Osteocyte (in vitro differentiated cells): Measurements from ENCODE around the gene AHNAK2. TPM values are rescaled to one million over a fixed set of nuclear protein-coding genes. Genes with fewer than 3 reads are reported as not detected.

Experiments
- DNase-seq: peaks from one replicate; pipeline ENCODE4 v3.0.0; 2021; ENCODE audit warnings: mixed read lengths; ENCODE audit not compliant: unreplicated experiment; ENCODE audit errors: extremely low spot score
- H3K27ac Mint-ChIP-seq: one replicate; pipeline ENCODE4 v1.8.0; 2021; ENCODE audit warnings: mild to moderate bottlenecking, mixed read lengths; ENCODE audit not compliant: unreplicated experiment
- H3K27me3 Mint-ChIP-seq: one replicate; pipeline ENCODE4 v1.8.0; 2021; ENCODE audit warnings: mixed read lengths; ENCODE audit not compliant: unreplicated experiment
- H3K36me3 Mint-ChIP-seq: one replicate; pipeline ENCODE4 v1.8.0; 2021; ENCODE audit warnings: mixed read lengths; ENCODE audit not compliant: unreplicated experiment
- H3K4me1 Mint-ChIP-seq: one replicate; pipeline ENCODE4 v1.8.0; 2021; ENCODE audit warnings: mixed read lengths; ENCODE audit not compliant: unreplicated experiment
- H3K4me3 Mint-ChIP-seq: one replicate; pipeline ENCODE4 v1.8.0; 2021; ENCODE audit warnings: mild to moderate bottlenecking, moderate library complexity, mixed read lengths; ENCODE audit not compliant: unreplicated experiment
- H3K9me3 Mint-ChIP-seq: one replicate; pipeline ENCODE4 v1.8.0; 2021; ENCODE audit warnings: mixed read lengths; ENCODE audit not compliant: unreplicated experiment
- total RNA-seq: library from RNA; stranded (reverse); gene quantifications from 2 replicates; pipeline ENCODE4 v1.2.1, GENCODE V29; 2021
- TF ChIP-seq, protein P1 (sequence below): fragments of 200-600 bp; sonication (generic); IDR thresholded peaks from 2 replicates; pipeline ENCODE4 v1.5.0; 2021; ENCODE audit warnings: antibody characterized with exemption, mild to moderate bottlenecking, moderate library complexity

Gene AHNAK2
- total RNA-seq, 1 donor from 2014 or later, result 145 TPM

DNA sequence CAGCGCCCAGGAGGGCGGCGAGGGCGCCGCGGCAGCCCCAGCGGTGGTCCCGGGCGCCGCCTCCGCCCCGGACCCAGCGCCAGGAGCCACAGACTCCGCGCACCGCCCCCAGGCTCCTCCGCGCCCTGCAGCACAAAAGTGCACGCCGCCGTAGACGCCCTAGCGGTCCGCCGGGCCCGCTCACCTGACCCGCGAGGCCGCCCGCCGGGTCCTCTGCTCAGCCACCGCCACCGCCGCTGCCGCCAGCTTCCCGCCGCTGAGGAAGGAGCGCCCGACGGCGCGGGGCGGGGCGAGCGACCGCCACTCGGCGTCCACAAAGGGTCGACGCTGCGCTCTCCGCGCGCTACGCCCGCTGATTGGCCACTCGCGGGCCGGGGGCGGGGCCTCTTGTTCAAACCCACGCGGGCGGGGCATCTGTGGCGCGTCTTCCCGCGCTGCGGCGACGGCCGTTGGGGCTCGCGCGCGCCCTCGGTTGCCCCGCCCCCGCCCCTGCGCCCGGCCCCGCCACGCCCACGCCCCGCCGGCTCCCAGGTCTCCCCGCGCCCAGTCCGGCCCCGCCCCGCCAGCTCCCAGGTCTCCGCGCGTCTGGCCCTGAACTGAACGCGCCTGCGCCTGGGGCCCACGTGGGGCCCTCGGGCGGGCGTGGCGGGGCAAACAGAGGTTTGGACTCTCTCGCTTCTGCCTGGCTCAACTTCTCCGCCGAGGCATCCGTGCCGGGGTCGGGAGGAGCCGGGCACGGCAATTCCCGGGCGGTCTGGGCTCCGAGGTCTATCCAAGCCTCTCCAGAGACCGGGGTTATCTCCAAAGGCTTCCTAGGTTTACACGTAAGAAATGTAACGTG is 42.9 kb upstream of the AHNAK2 start, which contains the start of gene CDCA4:
CDCA4 (minus strand) TSS at position 269 of the 841 bp plus-strand sequence. CDS start 9,154 bp downstream, outside the sequence.
- TF ChIP-seq, protein P1, sequence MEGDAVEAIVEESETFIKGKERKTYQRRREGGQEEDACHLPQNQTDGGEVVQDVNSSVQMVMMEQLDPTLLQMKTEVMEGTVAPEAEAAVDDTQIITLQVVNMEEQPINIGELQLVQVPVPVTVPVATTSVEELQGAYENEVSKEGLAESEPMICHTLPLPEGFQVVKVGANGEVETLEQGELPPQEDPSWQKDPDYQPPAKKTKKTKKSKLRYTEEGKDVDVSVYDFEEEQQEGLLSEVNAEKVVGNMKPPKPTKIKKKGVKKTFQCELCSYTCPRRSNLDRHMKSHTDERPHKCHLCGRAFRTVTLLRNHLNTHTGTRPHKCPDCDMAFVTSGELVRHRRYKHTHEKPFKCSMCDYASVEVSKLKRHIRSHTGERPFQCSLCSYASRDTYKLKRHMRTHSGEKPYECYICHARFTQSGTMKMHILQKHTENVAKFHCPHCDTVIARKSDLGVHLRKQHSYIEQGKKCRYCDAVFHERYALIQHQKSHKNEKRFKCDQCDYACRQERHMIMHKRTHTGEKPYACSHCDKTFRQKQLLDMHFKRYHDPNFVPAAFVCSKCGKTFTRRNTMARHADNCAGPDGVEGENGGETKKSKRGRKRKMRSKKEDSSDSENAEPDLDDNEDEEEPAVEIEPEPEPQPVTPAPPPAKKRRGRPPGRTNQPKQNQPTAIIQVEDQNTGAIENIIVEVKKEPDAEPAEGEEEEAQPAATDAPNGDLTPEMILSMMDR, result no peak
- H3K27me3 Mint-ChIP-seq, result no peaks in the 10 kb centered on the region
- peak within 1 kb of the TSS; percentile 85 for H3K4me3 Mint-ChIP-seq
- peak within 1 kb of the TSS; percentile 94 for H3K27ac Mint-ChIP-seq
- no peaks in the 10 kb centered on the region for H3K9me3 Mint-ChIP-seq
- peaks cover 1% of the 10 kb centered on the region for H3K36me3 Mint-ChIP-seq
- H3K4me1 Mint-ChIP-seq, result peaks cover 71% of the 10 kb centered on the region
- peak; percentile 99 for DNase-seq

DNA sequence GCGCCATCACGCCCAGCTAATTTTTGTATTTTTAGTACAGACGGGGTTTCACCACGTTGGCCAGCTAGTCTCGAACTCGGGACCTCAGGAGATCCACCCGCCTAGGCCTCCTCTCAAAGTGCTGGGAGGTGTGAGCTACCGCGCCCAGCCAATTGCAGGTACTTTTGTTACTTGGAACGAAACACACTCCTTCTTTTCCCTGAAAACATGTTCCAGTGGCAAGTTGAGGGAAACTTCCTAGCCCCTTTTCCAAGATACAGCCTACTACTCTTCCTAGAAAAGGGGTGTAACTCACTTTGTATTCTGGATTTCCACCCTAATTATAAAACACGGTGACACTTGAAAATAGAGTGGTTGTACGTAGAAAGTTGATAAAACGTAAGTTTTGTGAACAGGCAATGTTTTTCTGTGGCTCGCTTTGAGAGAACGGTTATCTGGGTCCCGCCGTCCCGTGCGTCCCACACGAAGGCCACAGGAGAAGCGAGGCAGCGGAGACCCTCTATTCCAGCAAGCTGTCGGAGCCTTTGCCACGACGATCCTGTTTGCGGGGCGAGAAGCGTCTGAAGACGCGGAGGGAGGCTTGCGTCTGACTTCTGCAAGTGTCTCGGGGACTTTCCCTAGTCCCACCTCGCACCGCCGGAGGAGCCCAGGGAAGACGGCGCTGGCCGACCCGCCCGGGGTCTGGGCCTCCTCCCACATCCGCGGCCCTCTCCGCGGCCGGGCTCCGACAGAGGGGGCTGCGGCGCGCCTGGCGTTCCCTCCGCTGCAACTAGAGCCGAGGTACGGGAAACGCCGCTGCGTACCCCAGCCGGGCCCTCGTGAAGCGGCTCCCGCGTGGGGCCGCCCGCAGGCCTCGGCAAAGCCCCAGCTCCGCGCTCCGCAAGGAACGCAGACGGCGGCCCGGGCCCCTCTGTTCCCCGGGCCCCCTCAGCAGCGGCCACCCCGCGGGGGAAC is 42.0 kb upstream of the AHNAK2 start:
- H3K27ac Mint-ChIP-seq, result peak overlapping the region; percentile 81
- no peaks in the 10 kb centered on the region for H3K27me3 Mint-ChIP-seq
- no peak for DNase-seq
- peak overlapping the region; percentile 85 for H3K4me3 Mint-ChIP-seq
- H3K9me3 Mint-ChIP-seq, result no peaks in the 10 kb centered on the region
- TF ChIP-seq, protein P1, result peak; percentile 17
- peaks cover 72% of the 10 kb centered on the region for H3K4me1 Mint-ChIP-seq
- H3K36me3 Mint-ChIP-seq, result peaks cover 1% of the 10 kb centered on the region

DNA sequence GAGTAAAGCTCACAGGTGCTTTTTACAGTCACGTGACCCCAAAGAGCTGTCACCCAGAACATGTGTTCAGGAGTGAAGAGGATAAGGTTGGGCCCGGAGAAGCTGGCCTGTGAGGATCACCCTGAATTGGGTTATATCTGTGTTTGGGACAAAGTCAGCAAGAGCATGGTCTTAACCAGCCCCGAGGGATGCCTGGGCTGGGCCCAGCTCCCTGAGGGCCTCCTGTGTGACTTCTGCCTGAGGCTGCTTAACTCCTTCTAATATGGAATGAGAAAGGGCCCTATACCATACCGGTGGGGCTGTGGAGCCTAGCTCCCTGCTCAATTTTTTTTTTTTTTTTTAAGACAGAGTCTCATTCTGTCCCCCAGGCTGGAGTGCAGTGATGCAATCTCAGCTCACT is 40.2 kb upstream of the AHNAK2 start:
- H3K4me3 Mint-ChIP-seq, result peak overlapping the region; percentile 85
- no peaks in the 10 kb centered on the region for H3K27me3 Mint-ChIP-seq
- H3K9me3 Mint-ChIP-seq, result no peaks in the 10 kb centered on the region
- H3K27ac Mint-ChIP-seq, result peak overlapping the region; percentile 81
- DNase-seq, result no peak
- H3K4me1 Mint-ChIP-seq, result peaks cover 74% of the 10 kb centered on the region
- peaks cover 1% of the 10 kb centered on the region for H3K36me3 Mint-ChIP-seq
- TF ChIP-seq, protein P1, result no peak

DNA sequence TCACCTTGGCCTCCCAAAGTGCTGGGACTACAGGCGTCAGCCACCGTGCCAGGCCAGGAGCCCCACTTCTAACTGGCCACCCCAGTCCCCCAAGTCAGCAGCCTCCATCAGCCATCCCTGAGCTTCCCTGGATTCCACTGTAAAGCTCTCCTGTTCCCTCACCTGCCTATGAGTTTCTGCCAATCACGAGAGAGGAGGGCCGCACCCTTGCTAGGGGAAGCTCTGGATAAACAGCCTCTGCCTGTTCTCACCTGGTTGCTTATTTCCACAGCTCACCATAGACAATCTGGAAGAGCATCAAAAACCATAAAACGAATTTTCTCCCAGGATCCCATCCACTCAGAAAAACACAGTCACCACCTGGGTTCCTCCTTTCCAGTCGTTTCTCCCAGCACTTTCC is 37.7 kb upstream of the AHNAK2 start:
- peaks cover 1% of the 10 kb centered on the region for H3K36me3 Mint-ChIP-seq
- TF ChIP-seq, protein P1, result no peak
- no peaks in the 10 kb centered on the region for H3K27me3 Mint-ChIP-seq
- peaks cover 69% of the 10 kb centered on the region for H3K4me1 Mint-ChIP-seq
- no peak overlapping the region for H3K4me3 Mint-ChIP-seq
- no peaks in the 10 kb centered on the region for H3K9me3 Mint-ChIP-seq
- DNase-seq, result no peak
- peak overlapping the region; percentile 19 for H3K27ac Mint-ChIP-seq
